Nephron (organoid): ENCODE data around the gene PLCB3.

Experiments
- H3K27ac Mint-ChIP-seq, 3 experiments: 2 replicates each; pipeline ENCODE4 v1.8.0; 2020; ENCODE audit warnings: mixed read lengths in 3 of 3, mild to moderate bottlenecking in 2 of 3, moderate library complexity in 1 of 3
- H3K27me3 Mint-ChIP-seq: 2 replicates; pipeline ENCODE4 v1.8.0; 2021; ENCODE audit warnings: low read depth, mild to moderate bottlenecking, moderate library complexity, mixed read lengths
- H3K36me3 Mint-ChIP-seq: 2 replicates; pipeline ENCODE4 v1.8.0; 2020; ENCODE audit warnings: low read depth, mixed read lengths
- H3K4me1 Mint-ChIP-seq: 2 replicates; pipeline ENCODE4 v1.8.0; 2020; ENCODE audit warnings: mixed read lengths
- H3K4me3 Mint-ChIP-seq, 3 experiments: 2 replicates each; pipeline ENCODE4 v1.8.0; 2020; ENCODE audit warnings: mild to moderate bottlenecking in 3 of 3, mixed read lengths in 3 of 3, moderate library complexity in 2 of 3
- H3K9me3 Mint-ChIP-seq: 2 replicates; pipeline ENCODE4 v1.8.0; 2020; ENCODE audit warnings: mixed read lengths
- CTCF ChIP-seq, 3 experiments: fragments of 200-600 bp; sonication (generic); IDR thresholded peaks; one replicate each; pipeline ENCODE4 v1.5.0; 2021; ENCODE audit warnings: antibody characterized with exemption in 3 of 3; ENCODE audit not compliant: unreplicated experiment in 3 of 3

Gene PLCB3

GRCh38 chr11:64255135-64256128 lies 4.1 kb downstream of the PLCB3 start:
- Mint-ChIP-seq H3K4me1 (no peaks in the 10 kb centered on the region), H3K36me3 (peaks cover 23% of the 10 kb centered on the region), H3K27me3 (no peaks in the 10 kb centered on the region), H3K4me3 (peak overlapping the region in 1 of 3 experiments; percentile 12), H3K27ac (no peak overlapping the region), H3K9me3 (no peaks in the 10 kb centered on the region)
- TF ChIP-seq CTCF (IDR thresholded peaks at IDR 0.05; ENCODE audit: unreplicated experiment in 3 of 3): no peak

- H3K9me3 Mint-ChIP-seq: no peaks in the 10 kb centered on the region
- no peak overlapping the region for H3K27ac Mint-ChIP-seq
- no peak for TF ChIP-seq CTCF (IDR thresholded peaks at IDR 0.05; ENCODE audit: unreplicated experiment in 3 of 3)
- no peaks in the 10 kb centered on the region for H3K4me1 Mint-ChIP-seq
- H3K36me3 Mint-ChIP-seq: peaks cover 23% of the 10 kb centered on the region
- no peak overlapping the region for H3K4me3 Mint-ChIP-seq
- H3K27me3 Mint-ChIP-seq: no peaks in the 10 kb centered on the region
These were observed 5.0 kb downstream of the PLCB3 start for GRCh38 chr11:64256300-64256699.

GRCh38 chr11:64258356-64258755 lies 7.0 kb downstream of the PLCB3 start:
- H3K9me3 Mint-ChIP-seq: no peaks in the 10 kb centered on the region
- no peaks in the 10 kb centered on the region for H3K27me3 Mint-ChIP-seq
- H3K36me3 Mint-ChIP-seq: peaks cover 30% of the 10 kb centered on the region
- TF ChIP-seq CTCF (IDR thresholded peaks at IDR 0.05; ENCODE audit: unreplicated experiment in 3 of 3): no peak
- no peaks in the 10 kb centered on the region for H3K4me1 Mint-ChIP-seq
- no peak overlapping the region for H3K4me3 Mint-ChIP-seq
- H3K27ac Mint-ChIP-seq: no peak overlapping the region

GRCh38 chr11:64258946-64259532 lies 7.7 kb downstream of the PLCB3 start:
- Mint-ChIP-seq H3K36me3 (peaks cover 27% of the 10 kb centered on the region), H3K4me1 (no peaks in the 10 kb centered on the region), H3K4me3 (no peak overlapping the region), H3K27ac (no peak overlapping the region), H3K27me3 (no peaks in the 10 kb centered on the region), H3K9me3 (no peaks in the 10 kb centered on the region)
- TF ChIP-seq CTCF (IDR thresholded peaks at IDR 0.05; ENCODE audit: unreplicated experiment in 3 of 3): no peak

- Mint-ChIP-seq H3K4me3 (no peak overlapping the region), H3K27me3 (no peaks in the 10 kb centered on the region), H3K9me3 (no peaks in the 10 kb centered on the region), H3K36me3 (peaks cover 27% of the 10 kb centered on the region), H3K4me1 (no peaks in the 10 kb centered on the region), H3K27ac (no peak overlapping the region)
- TF ChIP-seq CTCF (IDR thresholded peaks at IDR 0.05; ENCODE audit: unreplicated experiment in 3 of 3): no peak
These were observed 8.3 kb downstream of the PLCB3 start for GRCh38 chr11:64259533-64260067.
